Activated T-helper 1 cell treated with anti-CD3 and anti-CD28 coated beads, Interleukin-12 subunit alpha, Interleukin-12 subunit beta, Interleukin-2, Interleukin-4 antibody, amounts not matched to agents 30 ng/mL and 10 ng/mL and 1 ng/mL, durations not matched to agents 14 hours and 24 hours and 36 hours (primary cell): ENCODE results near the gene STARD7. TPM values are rescaled to one million over a fixed set of nuclear protein-coding genes. Genes with fewer than 3 reads are reported as not detected.

Experiments
- DNase-seq: peaks from one replicate; pipeline ENCODE4 v3.0.0; 2021; ENCODE audit warnings: low spot score
- H3K27ac Mint-ChIP-seq: one replicate; pipeline ENCODE4 v1.8.0; 2021; ENCODE audit warnings: mild to moderate bottlenecking, mixed read lengths
- H3K27me3 Mint-ChIP-seq: one replicate; pipeline ENCODE4 v1.8.0; 2022; ENCODE audit warnings: mild to moderate bottlenecking, moderate library complexity, mixed read lengths; ENCODE audit not compliant: insufficient read depth
- H3K36me3 Mint-ChIP-seq: one replicate; pipeline ENCODE4 v1.8.0; 2021; ENCODE audit warnings: low read depth, mixed read lengths
- H3K4me1 Mint-ChIP-seq: one replicate; pipeline ENCODE4 v1.8.0; 2021; ENCODE audit warnings: low read depth, mixed read lengths
- H3K4me3 Mint-ChIP-seq: one replicate; pipeline ENCODE4 v1.8.0; 2021; ENCODE audit warnings: mild to moderate bottlenecking, moderate library complexity, mixed read lengths
- H3K9me3 Mint-ChIP-seq: one replicate; pipeline ENCODE4 v1.8.0; 2021; ENCODE audit warnings: mixed read lengths
- intact Hi-C: fragments of 100-400 bp; cut with micrococcal nuclease; formaldehyde crosslinking; loops from one replicate; pipeline ENCODE4 v1.15.1; 2024
- total RNA-seq: library from RNA; stranded (reverse); gene quantifications from 2 replicates; pipeline ENCODE4 v1.2.3, GENCODE V29; 2022

Gene STARD7
- total RNA-seq, 1 donor from 2014 or later: 216 TPM

GRCh38 chr2:96154506-96155380 lies 53.9 kb downstream of the STARD7 start:
- Mint-ChIP-seq H3K36me3 (no peaks in the 10 kb centered on the region), H3K4me3 (no peak overlapping the region), H3K9me3 (no peaks in the 10 kb centered on the region), H3K27ac (peak overlapping the region; percentile 87), H3K27me3 (no peaks in the 10 kb centered on the region), H3K4me1 (peaks cover 72% of the 10 kb centered on the region)
- DNase-seq: no peak
- intact Hi-C loops: loop anchor here (5.0 kb wide), 2 partner anchors 153 to 622 kb away; partner anchors contain the start of gene SNRNP200

- H3K27me3 Mint-ChIP-seq: no peaks in the 10 kb centered on the region
- H3K9me3 Mint-ChIP-seq: no peaks in the 10 kb centered on the region
- intact Hi-C loops: no loop called here
- peaks cover 68% of the 10 kb centered on the region for H3K4me1 Mint-ChIP-seq
- H3K36me3 Mint-ChIP-seq: no peaks in the 10 kb centered on the region
- no peak overlapping the region for H3K4me3 Mint-ChIP-seq
- H3K27ac Mint-ChIP-seq: no peak overlapping the region
- DNase-seq: no peak
Measured at GRCh38 chr2:96153991-96154431, 54.6 kb downstream of the STARD7 start.

DNA sequence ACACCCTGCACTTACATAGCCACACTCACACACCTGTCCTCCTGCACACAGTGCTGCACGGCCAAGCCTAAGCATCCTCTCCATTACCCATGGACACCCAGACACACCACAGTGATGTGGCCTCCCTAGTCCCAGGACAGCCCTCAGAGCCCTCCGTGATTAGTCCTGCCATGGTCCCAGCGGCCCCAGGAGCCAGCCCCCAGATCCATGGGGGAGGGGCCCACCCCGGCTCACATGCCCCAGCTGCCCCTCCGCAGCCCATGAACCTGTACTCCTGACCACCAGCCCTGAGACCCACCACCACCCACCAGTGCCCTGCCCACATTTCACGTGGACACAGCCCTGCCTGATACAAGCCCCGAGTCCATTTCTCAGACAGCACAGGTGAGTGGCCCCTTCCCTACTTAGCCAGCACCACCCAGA lies 55.3 kb downstream of the STARD7 start:
- Mint-ChIP-seq H3K36me3 (no peaks in the 10 kb centered on the region), H3K4me3 (no peak overlapping the region), H3K27ac (peak overlapping the region; percentile 70), H3K9me3 (no peaks in the 10 kb centered on the region), H3K27me3 (no peaks in the 10 kb centered on the region), H3K4me1 (peaks cover 74% of the 10 kb centered on the region)
- DNase-seq: no peak
- intact Hi-C loops: no loop called here

DNA sequence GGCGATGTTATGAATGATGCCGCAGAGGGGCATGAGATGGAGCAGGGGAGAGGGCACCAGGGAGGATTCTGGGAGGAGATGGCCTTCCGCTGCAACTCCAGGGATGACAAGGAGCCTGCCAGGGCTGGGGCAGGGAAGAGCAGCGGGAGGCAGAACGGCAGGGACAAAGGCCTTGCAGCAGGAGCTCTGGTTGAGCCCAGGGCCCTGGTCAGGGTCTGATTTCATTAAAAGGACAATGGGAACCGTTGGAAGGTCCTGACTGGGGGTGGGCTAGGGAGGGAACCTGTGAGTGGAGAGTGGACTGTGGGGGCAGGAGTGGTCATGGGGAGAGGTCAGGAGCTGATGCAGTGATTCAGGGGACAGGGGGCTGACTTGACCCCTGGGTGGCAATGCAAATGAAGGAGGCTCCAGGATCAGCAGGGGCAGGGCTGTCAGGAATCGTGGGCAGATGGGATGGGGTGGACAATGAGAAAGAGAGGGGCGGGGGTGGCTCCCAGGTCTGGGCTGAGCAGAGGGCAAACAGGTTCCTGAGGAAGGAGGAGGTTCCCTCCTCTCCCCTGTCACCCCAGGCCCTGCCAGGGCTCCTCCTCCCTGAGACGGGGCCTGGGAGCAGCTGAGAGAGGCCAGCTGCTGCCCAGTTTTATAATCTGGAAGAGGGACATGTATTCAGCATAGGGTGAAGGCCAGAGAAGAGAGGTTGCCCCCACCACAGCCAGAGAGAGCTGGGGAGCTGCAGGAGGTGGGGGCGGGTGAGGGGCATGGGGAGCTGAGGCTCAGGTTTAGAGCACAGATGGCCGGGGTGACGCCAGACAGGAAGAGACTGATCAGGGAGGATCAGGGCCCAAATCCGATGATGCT lies 56.1 kb downstream of the STARD7 start:
- intact Hi-C loops: no loop called here
- H3K9me3 Mint-ChIP-seq: no peaks in the 10 kb centered on the region
- peak overlapping the region; percentile 70 for H3K27ac Mint-ChIP-seq
- H3K4me1 Mint-ChIP-seq: peaks cover 74% of the 10 kb centered on the region
- no peaks in the 10 kb centered on the region for H3K27me3 Mint-ChIP-seq
- H3K4me3 Mint-ChIP-seq: no peak overlapping the region
- no peak for DNase-seq
- no peaks in the 10 kb centered on the region for H3K36me3 Mint-ChIP-seq

DNA sequence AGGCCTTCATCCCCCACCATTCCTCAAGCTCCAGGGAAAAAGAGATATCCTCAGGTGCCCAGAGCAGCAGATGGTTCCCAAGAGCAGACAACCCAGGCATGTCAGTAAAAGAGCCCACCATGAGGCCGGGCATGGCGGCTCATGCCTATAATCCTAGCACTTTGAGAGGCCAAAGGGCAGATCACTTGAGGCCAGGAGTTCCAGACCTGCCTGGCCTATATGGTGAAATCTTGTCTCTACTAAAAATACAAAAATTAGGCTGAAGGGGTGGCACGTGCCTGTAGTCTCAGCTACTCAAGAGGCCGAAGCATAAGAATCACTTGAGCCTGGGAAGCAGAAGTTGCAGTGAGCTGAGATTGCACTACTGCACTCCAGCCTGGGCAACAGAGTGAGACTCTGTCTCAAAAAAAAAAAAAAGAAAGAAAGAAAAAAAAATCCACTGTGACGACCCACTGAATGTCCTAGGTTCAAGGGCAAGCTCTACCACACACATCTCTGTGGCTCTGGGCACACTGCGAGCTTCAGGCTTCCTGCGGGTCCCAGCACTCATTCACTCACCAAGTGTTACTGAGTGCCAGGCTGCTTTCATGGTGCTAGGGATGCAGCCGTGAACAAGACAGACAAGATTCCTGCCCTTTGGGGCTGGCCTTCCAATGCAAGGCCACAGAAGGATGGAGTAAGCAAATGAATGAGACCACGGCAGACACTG lies 56.9 kb downstream of the STARD7 start:
- H3K27me3 Mint-ChIP-seq: no peaks in the 10 kb centered on the region
- intact Hi-C loops: no loop called here
- H3K4me3 Mint-ChIP-seq: no peak overlapping the region
- H3K4me1 Mint-ChIP-seq: peaks cover 74% of the 10 kb centered on the region
- H3K27ac Mint-ChIP-seq: peak overlapping the region; percentile 26
- H3K9me3 Mint-ChIP-seq: no peaks in the 10 kb centered on the region
- no peak for DNase-seq
- H3K36me3 Mint-ChIP-seq: no peaks in the 10 kb centered on the region

DNA sequence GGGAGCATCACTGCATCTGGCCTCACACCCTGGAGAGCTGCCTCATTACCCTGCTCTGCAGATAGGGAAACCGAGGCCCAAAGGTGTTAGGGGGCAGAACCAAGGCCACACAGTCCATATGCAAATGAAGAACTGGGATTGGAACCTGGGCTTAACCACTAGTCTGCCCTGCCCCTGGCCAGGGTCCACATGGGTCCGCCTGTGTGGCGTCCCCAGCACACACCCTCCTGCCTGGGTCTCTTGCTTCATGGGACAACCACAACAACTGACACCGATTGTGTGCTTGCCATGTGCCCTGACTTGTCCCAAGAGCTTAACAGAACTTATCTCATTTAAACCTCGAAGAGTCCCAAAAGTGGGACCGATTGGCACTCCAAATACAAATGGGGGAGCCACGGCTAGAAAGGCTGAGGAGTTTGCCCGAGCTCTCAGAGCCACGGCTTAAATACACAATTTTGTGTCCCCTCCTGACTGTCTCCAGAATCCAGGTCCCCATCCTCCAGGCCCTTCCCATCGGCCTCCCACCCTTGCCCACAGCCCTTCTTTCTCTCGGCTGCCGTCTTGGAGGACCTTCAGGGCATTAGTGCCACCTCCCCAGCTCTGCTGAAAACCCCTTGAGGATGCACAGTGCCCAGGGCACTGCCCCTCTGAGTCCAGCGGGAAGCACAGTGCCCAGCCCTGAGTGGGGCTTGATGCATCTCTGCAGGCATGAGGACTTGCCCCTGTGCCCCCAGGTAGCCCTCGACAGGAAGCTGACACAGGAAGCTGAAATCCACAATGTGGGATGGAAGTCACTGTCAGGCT lies 57.6 kb downstream of the STARD7 start:
- H3K36me3 Mint-ChIP-seq: no peaks in the 10 kb centered on the region
- peaks cover 74% of the 10 kb centered on the region for H3K4me1 Mint-ChIP-seq
- peak overlapping the region; percentile 26 for H3K27ac Mint-ChIP-seq
- H3K27me3 Mint-ChIP-seq: no peaks in the 10 kb centered on the region
- no peaks in the 10 kb centered on the region for H3K9me3 Mint-ChIP-seq
- no peak for DNase-seq
- no peak overlapping the region for H3K4me3 Mint-ChIP-seq
- intact Hi-C loops: no loop called here

- DNase-seq: no peak
- Mint-ChIP-seq H3K27ac (peak overlapping the region; percentile 79), H3K36me3 (no peaks in the 10 kb centered on the region), H3K4me3 (no peak overlapping the region), H3K27me3 (no peaks in the 10 kb centered on the region), H3K4me1 (peaks cover 72% of the 10 kb centered on the region), H3K9me3 (no peaks in the 10 kb centered on the region)
- intact Hi-C loops: no loop called here
Measured at GRCh38 chr2:96150007-96150640, 58.5 kb downstream of the STARD7 start.

- peaks cover 11% of the 10 kb centered on the region for H3K36me3 Mint-ChIP-seq
- H3K27ac Mint-ChIP-seq: peak overlapping the region; percentile 99
- peaks cover 2% of the 10 kb centered on the region for H3K27me3 Mint-ChIP-seq
- no peaks in the 10 kb centered on the region for H3K9me3 Mint-ChIP-seq
- H3K4me3 Mint-ChIP-seq: peak overlapping the region; percentile 88
- H3K4me1 Mint-ChIP-seq: peaks cover 75% of the 10 kb centered on the region
- intact Hi-C loops: loop anchor here (1.0 to 10.0 kb wide), 4 partner anchors 9 to 1516 kb away; partner anchors contain the start of genes ACTR1B and C2orf92
- DNase-seq: peak; percentile 91
Measured at GRCh38 chr2:96148410-96149217, 60.0 kb downstream of the STARD7 start.

GRCh38 chr2:96147593-96148201 lies 60.9 kb downstream of the STARD7 start:
- Mint-ChIP-seq H3K36me3 (peaks cover 20% of the 10 kb centered on the region), H3K27ac (peak overlapping the region; percentile 99), H3K4me1 (peaks cover 66% of the 10 kb centered on the region), H3K27me3 (peaks cover 2% of the 10 kb centered on the region), H3K4me3 (peak overlapping the region; percentile 88), H3K9me3 (no peaks in the 10 kb centered on the region)
- intact Hi-C loops: loop anchor here (1.0 to 10.0 kb wide), 4 partner anchors 10 to 1517 kb away; partner anchors contain the start of genes ACTR1B and C2orf92
- no peak for DNase-seq

GRCh38 chr2:96146881-96147592 lies 61.6 kb downstream of the STARD7 start:
- peaks cover 26% of the 10 kb centered on the region for H3K36me3 Mint-ChIP-seq
- peak overlapping the region; percentile 88 for H3K4me3 Mint-ChIP-seq

More at GRCh38 chr2:96146881-96147592, 61.6 kb downstream of the STARD7 start:
- H3K27ac Mint-ChIP-seq: peak overlapping the region; percentile 99
- intact Hi-C loops: loop anchor here (1.0 to 10.0 kb wide), 5 partner anchors 60 to 1518 kb away; partner anchors contain the start of genes ACTR1B and C2orf92
- DNase-seq: no peak
- no peaks in the 10 kb centered on the region for H3K9me3 Mint-ChIP-seq
- H3K4me1 Mint-ChIP-seq: peaks cover 66% of the 10 kb centered on the region
- H3K27me3 Mint-ChIP-seq: peaks cover 2% of the 10 kb centered on the region
